ENCODE results near the gene ST6GAL1.
"Not testable (repeated sequence)": the region's sequence is repeated elsewhere in the genome, so short reads cannot be mapped to it uniquely, and the experiment has no call there.

DNA sequence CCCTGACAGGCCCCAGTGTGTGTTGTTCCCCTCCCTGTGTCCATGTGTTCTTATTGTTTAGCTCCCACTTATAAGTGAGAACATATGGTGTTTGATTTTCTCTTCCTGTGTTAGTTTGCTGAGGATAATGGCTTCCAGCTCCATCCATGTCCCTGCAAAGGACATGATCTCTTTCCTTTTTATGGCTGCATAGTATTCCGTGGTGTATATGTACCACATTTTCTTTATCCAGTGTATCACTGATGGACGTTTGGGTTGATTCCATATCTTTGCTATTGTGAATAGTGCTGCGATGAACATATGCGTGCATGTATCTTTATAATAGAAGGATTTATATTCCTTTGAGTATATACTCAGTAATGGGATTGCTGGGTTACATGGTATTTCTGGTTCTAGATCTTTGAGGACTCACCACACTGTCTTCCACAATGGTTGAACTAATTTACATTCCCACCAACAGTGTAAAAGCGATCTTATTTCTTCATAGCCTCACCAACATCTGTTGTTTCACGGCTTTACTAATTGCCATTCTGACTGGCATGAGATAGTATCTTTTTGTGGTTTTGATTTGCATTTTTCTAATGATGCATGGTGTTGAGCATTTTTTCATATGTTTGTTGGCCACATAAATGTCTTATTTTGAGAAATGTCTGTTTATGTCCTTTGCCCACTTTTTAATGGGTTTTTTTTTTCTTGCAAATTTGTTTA lies 23.8 kb downstream of the ST6GAL1 start:
- TF ChIP-seq, protein P1, sequence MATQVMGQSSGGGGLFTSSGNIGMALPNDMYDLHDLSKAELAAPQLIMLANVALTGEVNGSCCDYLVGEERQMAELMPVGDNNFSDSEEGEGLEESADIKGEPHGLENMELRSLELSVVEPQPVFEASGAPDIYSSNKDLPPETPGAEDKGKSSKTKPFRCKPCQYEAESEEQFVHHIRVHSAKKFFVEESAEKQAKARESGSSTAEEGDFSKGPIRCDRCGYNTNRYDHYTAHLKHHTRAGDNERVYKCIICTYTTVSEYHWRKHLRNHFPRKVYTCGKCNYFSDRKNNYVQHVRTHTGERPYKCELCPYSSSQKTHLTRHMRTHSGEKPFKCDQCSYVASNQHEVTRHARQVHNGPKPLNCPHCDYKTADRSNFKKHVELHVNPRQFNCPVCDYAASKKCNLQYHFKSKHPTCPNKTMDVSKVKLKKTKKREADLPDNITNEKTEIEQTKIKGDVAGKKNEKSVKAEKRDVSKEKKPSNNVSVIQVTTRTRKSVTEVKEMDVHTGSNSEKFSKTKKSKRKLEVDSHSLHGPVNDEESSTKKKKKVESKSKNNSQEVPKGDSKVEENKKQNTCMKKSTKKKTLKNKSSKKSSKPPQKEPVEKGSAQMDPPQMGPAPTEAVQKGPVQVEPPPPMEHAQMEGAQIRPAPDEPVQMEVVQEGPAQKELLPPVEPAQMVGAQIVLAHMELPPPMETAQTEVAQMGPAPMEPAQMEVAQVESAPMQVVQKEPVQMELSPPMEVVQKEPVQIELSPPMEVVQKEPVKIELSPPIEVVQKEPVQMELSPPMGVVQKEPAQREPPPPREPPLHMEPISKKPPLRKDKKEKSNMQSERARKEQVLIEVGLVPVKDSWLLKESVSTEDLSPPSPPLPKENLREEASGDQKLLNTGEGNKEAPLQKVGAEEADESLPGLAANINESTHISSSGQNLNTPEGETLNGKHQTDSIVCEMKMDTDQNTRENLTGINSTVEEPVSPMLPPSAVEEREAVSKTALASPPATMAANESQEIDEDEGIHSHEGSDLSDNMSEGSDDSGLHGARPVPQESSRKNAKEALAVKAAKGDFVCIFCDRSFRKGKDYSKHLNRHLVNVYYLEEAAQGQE (IDR thresholded peaks at IDR 0.05; ENCODE audit: insufficient read depth in 1 of 2, low read depth in 2 of 2, low read length in 1 of 2): not testable (repeated sequence)
- TF ChIP-seq, protein P2, sequence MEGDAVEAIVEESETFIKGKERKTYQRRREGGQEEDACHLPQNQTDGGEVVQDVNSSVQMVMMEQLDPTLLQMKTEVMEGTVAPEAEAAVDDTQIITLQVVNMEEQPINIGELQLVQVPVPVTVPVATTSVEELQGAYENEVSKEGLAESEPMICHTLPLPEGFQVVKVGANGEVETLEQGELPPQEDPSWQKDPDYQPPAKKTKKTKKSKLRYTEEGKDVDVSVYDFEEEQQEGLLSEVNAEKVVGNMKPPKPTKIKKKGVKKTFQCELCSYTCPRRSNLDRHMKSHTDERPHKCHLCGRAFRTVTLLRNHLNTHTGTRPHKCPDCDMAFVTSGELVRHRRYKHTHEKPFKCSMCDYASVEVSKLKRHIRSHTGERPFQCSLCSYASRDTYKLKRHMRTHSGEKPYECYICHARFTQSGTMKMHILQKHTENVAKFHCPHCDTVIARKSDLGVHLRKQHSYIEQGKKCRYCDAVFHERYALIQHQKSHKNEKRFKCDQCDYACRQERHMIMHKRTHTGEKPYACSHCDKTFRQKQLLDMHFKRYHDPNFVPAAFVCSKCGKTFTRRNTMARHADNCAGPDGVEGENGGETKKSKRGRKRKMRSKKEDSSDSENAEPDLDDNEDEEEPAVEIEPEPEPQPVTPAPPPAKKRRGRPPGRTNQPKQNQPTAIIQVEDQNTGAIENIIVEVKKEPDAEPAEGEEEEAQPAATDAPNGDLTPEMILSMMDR (IDR thresholded peaks at IDR 0.05): not testable (repeated sequence)
